ENCODE data around the gene GALNT14. TPM values are rescaled to one million over a fixed set of nuclear protein-coding genes. Genes with fewer than 3 reads are reported as not detected.

The GALNT14 gene
- total RNA-seq, 1 donor from 2014 or later, result 6.4 TPM

- Histone ChIP-seq H2AFZ (replicated peaks) (no peak overlapping the region), H4K20me1 (ENCODE audit: low read depth) (no peaks in the 10 kb centered on the region), H3K36me3 (no peaks in the 10 kb centered on the region), H3K9ac (no peak overlapping the region), H3K79me2 (ENCODE audit: low read depth) (no peaks in the 10 kb centered on the region), H3K4me1 (peaks cover 5% of the 10 kb centered on the region), H3K4me2 (no peak overlapping the region), H3K27me3 (no peaks in the 10 kb centered on the region), H3K27ac (no peak overlapping the region), H3K9me3 (ENCODE audit: low read depth) (no peaks in the 10 kb centered on the region), H3F3A (ENCODE audit: low read depth) (no peaks in the 10 kb centered on the region), H3K4me3 (no peak overlapping the region)
- H3K4me1 Mint-ChIP-seq, result no peaks in the 10 kb centered on the region
- no peak overlapping the region for H3K27ac Mint-ChIP-seq
- TF ChIP-seq EZH2phosphoT487 (IDR thresholded peaks at IDR 0.05) (no peak), CTCF (IDR thresholded peaks at IDR 0.05) (no peak), EZH2 (IDR thresholded peaks at IDR 0.05) (no peak)
- H3K4me3 Mint-ChIP-seq, result no peak overlapping the region
- H3K36me3 Mint-ChIP-seq, result no peaks in the 10 kb centered on the region
- DNase-seq (ENCODE audit: low spot score), result no peak
- peaks cover 2% of the 10 kb centered on the region for H3K27me3 Mint-ChIP-seq (ENCODE audit: insufficient read depth, low read depth)
- no peaks in the 10 kb centered on the region for H3K9me3 Mint-ChIP-seq
These were observed 237.9 kb downstream of the GALNT14 start for GRCh38 chr2:30900381-30900780.

GRCh38 chr2:30899516-30900054, 238.7 kb downstream of the GALNT14 start:
- H3K4me3 Mint-ChIP-seq, result no peak overlapping the region
- H3K4me1 Mint-ChIP-seq, result no peaks in the 10 kb centered on the region
- no peaks in the 10 kb centered on the region for H3K36me3 Mint-ChIP-seq
- no peak for DNase-seq (ENCODE audit: low spot score)
- no peaks in the 10 kb centered on the region for H3K36me3 ChIP-seq
- no peaks in the 10 kb centered on the region for H3K79me2 ChIP-seq (ENCODE audit: low read depth)
- TF ChIP-seq EZH2 (IDR thresholded peaks at IDR 0.05), result no peak
- H3K9ac ChIP-seq, result no peak overlapping the region
- no peak overlapping the region for H3K4me2 ChIP-seq
- H3K27ac Mint-ChIP-seq, result no peak overlapping the region
- no peaks in the 10 kb centered on the region for H4K20me1 ChIP-seq (ENCODE audit: low read depth)
- H3K27me3 Mint-ChIP-seq (ENCODE audit: insufficient read depth, low read depth), result peaks cover 6% of the 10 kb centered on the region
- no peaks in the 10 kb centered on the region for H3K9me3 ChIP-seq (ENCODE audit: low read depth)
- H3K4me3 ChIP-seq, result no peak overlapping the region
- no peak overlapping the region for H3K27ac ChIP-seq
- H3F3A ChIP-seq (ENCODE audit: low read depth), result no peaks in the 10 kb centered on the region
- no peaks in the 10 kb centered on the region for H3K9me3 Mint-ChIP-seq
- no peak overlapping the region for H2AFZ ChIP-seq (replicated peaks)
- H3K27me3 ChIP-seq, result no peaks in the 10 kb centered on the region
- H3K4me1 ChIP-seq, result peaks cover 5% of the 10 kb centered on the region

- H3K36me3 ChIP-seq, result peaks cover 3% of the 10 kb centered on the region
- no peak overlapping the region for H2AFZ ChIP-seq (replicated peaks)
- Mint-ChIP-seq H3K27me3 (ENCODE audit: insufficient read depth, low read depth) (peaks cover 6% of the 10 kb centered on the region), H3K36me3 (no peaks in the 10 kb centered on the region), H3K4me1 (no peaks in the 10 kb centered on the region), H3K27ac (no peak overlapping the region), H3K4me3 (no peak overlapping the region), H3K9me3 (no peaks in the 10 kb centered on the region)
- H3K9ac ChIP-seq, result no peak overlapping the region
- no peaks in the 10 kb centered on the region for H3F3A ChIP-seq (ENCODE audit: low read depth)
- no peak overlapping the region for H3K27ac ChIP-seq
- no peaks in the 10 kb centered on the region for H4K20me1 ChIP-seq (ENCODE audit: low read depth)
- no peaks in the 10 kb centered on the region for H3K79me2 ChIP-seq (ENCODE audit: low read depth)
- TF ChIP-seq EZH2 (IDR thresholded peaks at IDR 0.05) (no peak), EZH2phosphoT487 (IDR thresholded peaks at IDR 0.05) (no peak), CTCF (IDR thresholded peaks at IDR 0.05) (no peak)
- no peaks in the 10 kb centered on the region for H3K27me3 ChIP-seq
- DNase-seq (ENCODE audit: low spot score), result no peak
- H3K4me2 ChIP-seq, result no peak overlapping the region
- no peak overlapping the region for H3K4me3 ChIP-seq
- H3K4me1 ChIP-seq, result no peaks in the 10 kb centered on the region
- H3K9me3 ChIP-seq (ENCODE audit: low read depth), result no peaks in the 10 kb centered on the region
These were observed 240.7 kb downstream of the GALNT14 start for GRCh38 chr2:30897539-30897938.

- Histone ChIP-seq H3K36me3 (peaks cover 3% of the 10 kb centered on the region), H3K79me2 (ENCODE audit: low read depth) (no peaks in the 10 kb centered on the region), H2AFZ (replicated peaks) (no peak overlapping the region), H3K9ac (no peak overlapping the region), H3K4me3 (no peak overlapping the region), H3F3A (ENCODE audit: low read depth) (no peaks in the 10 kb centered on the region), H3K4me2 (no peak overlapping the region), H3K27me3 (no peaks in the 10 kb centered on the region), H4K20me1 (ENCODE audit: low read depth) (no peaks in the 10 kb centered on the region), H3K4me1 (no peaks in the 10 kb centered on the region), H3K27ac (no peak overlapping the region), H3K9me3 (ENCODE audit: low read depth) (no peaks in the 10 kb centered on the region)
- TF ChIP-seq CTCF (IDR thresholded peaks at IDR 0.05) (no peak), EZH2phosphoT487 (IDR thresholded peaks at IDR 0.05) (no peak), EZH2 (IDR thresholded peaks at IDR 0.05) (no peak)
- Mint-ChIP-seq H3K36me3 (no peaks in the 10 kb centered on the region), H3K4me3 (no peak overlapping the region), H3K27ac (no peak overlapping the region), H3K9me3 (no peaks in the 10 kb centered on the region), H3K27me3 (ENCODE audit: insufficient read depth, low read depth) (peaks cover 6% of the 10 kb centered on the region), H3K4me1 (no peaks in the 10 kb centered on the region)
- no peak for DNase-seq (ENCODE audit: low spot score)
These were observed 243.6 kb downstream of the GALNT14 start for GRCh38 chr2:30894498-30895119.
